IPS-20b (cell line): ENCODE results near the gene PPP1R13B.
"Not testable (repeated sequence)": the region's sequence is repeated elsewhere in the genome, so short reads cannot be mapped to it uniquely, and the experiment has no call there.

Experiments used
- H3K27ac ChIP-seq: one replicate; pipeline ENCODE4 v1.5.1; 2013; ENCODE audit warnings: low read length
- H3K27me3 ChIP-seq: 2 replicates; pipeline ENCODE4 v1.6.1; 2013; ENCODE audit warnings: mild to moderate bottlenecking, low read length, inconsistent platforms; ENCODE audit not compliant: insufficient read depth
- H3K36me3 ChIP-seq: 2 replicates; pipeline ENCODE4 v1.6.1; 2013; ENCODE audit warnings: low read depth, mild to moderate bottlenecking, inconsistent platforms, low read length, moderate library complexity; ENCODE audit not compliant: insufficient read depth
- H3K4me1 ChIP-seq: 2 replicates; pipeline ENCODE4 v1.6.1; 2013; ENCODE audit warnings: mild to moderate bottlenecking, control low read depth, inconsistent platforms, low read length, moderate library complexity; ENCODE audit not compliant: insufficient read depth
- H3K4me3 ChIP-seq: 2 replicates; pipeline ENCODE4 v1.5.1; 2013; ENCODE audit warnings: mild to moderate bottlenecking, low read length, inconsistent platforms
- H3K9ac ChIP-seq: 2 replicates; pipeline ENCODE4 v1.6.1; 2013; ENCODE audit warnings: low read depth, mild to moderate bottlenecking, inconsistent platforms, low read length, moderate library complexity
- H3K9me3 ChIP-seq: 2 replicates; pipeline ENCODE4 v1.6.1; 2013; ENCODE audit warnings: mild to moderate bottlenecking, low read depth, low read length, inconsistent platforms; ENCODE audit not compliant: insufficient read depth

Gene PPP1R13B

GRCh38 chr14:103847451-103848174 lies at the start of gene PPP1R13B:
Gene PPP1R13B, minus strand, starts transcription at chr14:103847575. Its CDS starts 268 bp downstream, at chr14:103847307.
- Histone ChIP-seq H3K9me3 (no peaks in the 10 kb centered on the region), H3K4me1 (peaks cover 6% of the 10 kb centered on the region; the same call in 1 of the 2 replicates), H3K27me3 (peaks cover 46% of the 10 kb centered on the region), H3K27ac (no peak within 1 kb of the TSS), H3K4me3 (peak within 1 kb of the TSS; percentile 77), H3K9ac (no peak within 1 kb of the TSS), H3K36me3 (no peaks in the 10 kb centered on the region)

- Histone ChIP-seq H3K4me1 (no peaks in the 10 kb centered on the region), H3K4me3 (no peak overlapping the region), H3K9me3 (peaks cover 5% of the 10 kb centered on the region; the same call in 1 of the 2 replicates), H3K9ac (no peak overlapping the region), H3K27ac (no peak overlapping the region), H3K36me3 (no peaks in the 10 kb centered on the region), H3K27me3 (no peaks in the 10 kb centered on the region; the same call in 1 of the 2 replicates)
These were observed 49.2 kb upstream of the PPP1R13B start for GRCh38 chr14:103896578-103896977.

- H3K9me3 ChIP-seq: peaks cover 5% of the 10 kb centered on the region; the same call in 1 of the 2 replicates
- no peaks in the 10 kb centered on the region for H3K36me3 ChIP-seq
- no peak overlapping the region for H3K4me3 ChIP-seq
- no peak overlapping the region for H3K27ac ChIP-seq
- no peak overlapping the region for H3K9ac ChIP-seq
- no peaks in the 10 kb centered on the region for H3K4me1 ChIP-seq
- H3K27me3 ChIP-seq: no peaks in the 10 kb centered on the region; the same call in 1 of the 2 replicates
These were observed 47.3 kb upstream of the PPP1R13B start for GRCh38 chr14:103894723-103895059.

GRCh38 chr14:103894034-103894722 lies 46.8 kb upstream of the PPP1R13B start:
- H3K27ac ChIP-seq: no peak overlapping the region
- H3K9ac ChIP-seq: no peak overlapping the region
- peaks cover 5% of the 10 kb centered on the region; the same call in 1 of the 2 replicates for H3K9me3 ChIP-seq
- no peaks in the 10 kb centered on the region; the same call in 1 of the 2 replicates for H3K27me3 ChIP-seq
- H3K4me3 ChIP-seq: no peak overlapping the region
- H3K36me3 ChIP-seq: no peaks in the 10 kb centered on the region
- H3K4me1 ChIP-seq: no peaks in the 10 kb centered on the region

GRCh38 chr14:103892247-103892646 lies 44.9 kb upstream of the PPP1R13B start:
- Histone ChIP-seq H3K27me3 (no peaks in the 10 kb centered on the region; the same call in 1 of the 2 replicates), H3K36me3 (no peaks in the 10 kb centered on the region), H3K9ac (no peak overlapping the region), H3K27ac (no peak overlapping the region), H3K4me1 (no peaks in the 10 kb centered on the region), H3K4me3 (no peak overlapping the region), H3K9me3 (peaks cover 5% of the 10 kb centered on the region; the same call in 1 of the 2 replicates)

- Histone ChIP-seq H3K9me3 (peaks cover 5% of the 10 kb centered on the region; the same call in 1 of the 2 replicates), H3K4me3 (no peak overlapping the region), H3K27ac (no peak overlapping the region), H3K36me3 (no peaks in the 10 kb centered on the region), H3K9ac (no peak overlapping the region), H3K27me3 (no peaks in the 10 kb centered on the region; the same call in 1 of the 2 replicates), H3K4me1 (no peaks in the 10 kb centered on the region)
These were observed 44.4 kb upstream of the PPP1R13B start for GRCh38 chr14:103891667-103892215.

- Histone ChIP-seq H3K4me3 (no peak overlapping the region), H3K27me3 (no peaks in the 10 kb centered on the region), H3K27ac (no peak overlapping the region), H3K9me3 (no peaks in the 10 kb centered on the region), H3K9ac (no peak overlapping the region), H3K36me3 (no peaks in the 10 kb centered on the region), H3K4me1 (no peaks in the 10 kb centered on the region; the same call in 1 of the 2 replicates)
These were observed 43.7 kb upstream of the PPP1R13B start for GRCh38 chr14:103890821-103891666.

GRCh38 chr14:103890052-103890371 lies 42.6 kb upstream of the PPP1R13B start:
- Histone ChIP-seq H3K4me1 (no peaks in the 10 kb centered on the region; the same call in 1 of the 2 replicates), H3K9me3 (no peaks in the 10 kb centered on the region), H3K36me3 (no peaks in the 10 kb centered on the region), H3K27ac (no peak overlapping the region), H3K9ac (no peak overlapping the region), H3K27me3 (no peaks in the 10 kb centered on the region), H3K4me3 (no peak overlapping the region)

- no peak overlapping the region for H3K4me3 ChIP-seq
- no peak overlapping the region for H3K27ac ChIP-seq
- no peaks in the 10 kb centered on the region for H3K9me3 ChIP-seq
- no peaks in the 10 kb centered on the region for H3K27me3 ChIP-seq
- no peaks in the 10 kb centered on the region; the same call in 1 of the 2 replicates for H3K4me1 ChIP-seq
- no peaks in the 10 kb centered on the region for H3K36me3 ChIP-seq
- H3K9ac ChIP-seq: no peak overlapping the region
These were observed 42.1 kb upstream of the PPP1R13B start for GRCh38 chr14:103889313-103890051.

- H3K4me3 ChIP-seq, H3K27me3 ChIP-seq, H3K9me3 ChIP-seq, H3K4me1 ChIP-seq, H3K9ac ChIP-seq, H3K36me3 ChIP-seq, H3K27ac ChIP-seq: not testable (repeated sequence)
These were observed 41.6 kb upstream of the PPP1R13B start for GRCh38 chr14:103889002-103889312.

- H3K4me3 ChIP-seq: no peak overlapping the region
- no peaks in the 10 kb centered on the region; the same call in 1 of the 2 replicates for H3K4me1 ChIP-seq
- no peak overlapping the region for H3K9ac ChIP-seq
- no peak overlapping the region for H3K27ac ChIP-seq
- H3K9me3 ChIP-seq: no peaks in the 10 kb centered on the region
- no peaks in the 10 kb centered on the region for H3K27me3 ChIP-seq
- H3K36me3 ChIP-seq: no peaks in the 10 kb centered on the region
These were observed 40.3 kb upstream of the PPP1R13B start for GRCh38 chr14:103887557-103888115.
